ENCODE results near the gene OR6M1.

Gene OR6M1

GRCh38 chr11:123833095-123833494 lies 26.9 kb upstream of the OR6M1 start:
- Histone ChIP-seq H3K27ac (no peak overlapping the region), H3K79me2 (ENCODE audit: insufficient read depth, low read depth) (no peaks in the 10 kb centered on the region), H3K9ac (no peak overlapping the region), H3K4me2 (no peak overlapping the region), H3K27me3 (ENCODE audit: insufficient read depth, low read depth) (no peaks in the 10 kb centered on the region), H4K20me1 (ENCODE audit: insufficient read depth) (no peaks in the 10 kb centered on the region), H2AFZ (ENCODE audit: low read depth) (no peak overlapping the region), H3K36me3 (ENCODE audit: insufficient read depth) (no peaks in the 10 kb centered on the region), H3K4me3 (IDR thresholded peaks at IDR 0.05; ENCODE audit: insufficient read depth, low read depth, low read length) (no peak overlapping the region), H3K4me1 (ENCODE audit: low read depth, poor library complexity, severe bottlenecking) (no peaks in the 10 kb centered on the region)
- TF ChIP-seq, protein P1, sequence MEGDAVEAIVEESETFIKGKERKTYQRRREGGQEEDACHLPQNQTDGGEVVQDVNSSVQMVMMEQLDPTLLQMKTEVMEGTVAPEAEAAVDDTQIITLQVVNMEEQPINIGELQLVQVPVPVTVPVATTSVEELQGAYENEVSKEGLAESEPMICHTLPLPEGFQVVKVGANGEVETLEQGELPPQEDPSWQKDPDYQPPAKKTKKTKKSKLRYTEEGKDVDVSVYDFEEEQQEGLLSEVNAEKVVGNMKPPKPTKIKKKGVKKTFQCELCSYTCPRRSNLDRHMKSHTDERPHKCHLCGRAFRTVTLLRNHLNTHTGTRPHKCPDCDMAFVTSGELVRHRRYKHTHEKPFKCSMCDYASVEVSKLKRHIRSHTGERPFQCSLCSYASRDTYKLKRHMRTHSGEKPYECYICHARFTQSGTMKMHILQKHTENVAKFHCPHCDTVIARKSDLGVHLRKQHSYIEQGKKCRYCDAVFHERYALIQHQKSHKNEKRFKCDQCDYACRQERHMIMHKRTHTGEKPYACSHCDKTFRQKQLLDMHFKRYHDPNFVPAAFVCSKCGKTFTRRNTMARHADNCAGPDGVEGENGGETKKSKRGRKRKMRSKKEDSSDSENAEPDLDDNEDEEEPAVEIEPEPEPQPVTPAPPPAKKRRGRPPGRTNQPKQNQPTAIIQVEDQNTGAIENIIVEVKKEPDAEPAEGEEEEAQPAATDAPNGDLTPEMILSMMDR (conservative IDR thresholded peaks at IDR 0.05; ENCODE audit: low read depth, low read length): no peak

GRCh38 chr11:123829745-123830144 lies 23.6 kb upstream of the OR6M1 start:
- Histone ChIP-seq H3K4me3 (IDR thresholded peaks at IDR 0.05; ENCODE audit: insufficient read depth, low read depth, low read length) (no peak overlapping the region), H3K27ac (no peak overlapping the region), H3K79me2 (ENCODE audit: insufficient read depth, low read depth) (no peaks in the 10 kb centered on the region), H3K4me2 (no peak overlapping the region), H3K27me3 (ENCODE audit: insufficient read depth, low read depth) (no peaks in the 10 kb centered on the region), H3K4me1 (ENCODE audit: low read depth, poor library complexity, severe bottlenecking) (no peaks in the 10 kb centered on the region), H4K20me1 (ENCODE audit: insufficient read depth) (no peaks in the 10 kb centered on the region), H2AFZ (ENCODE audit: low read depth) (no peak overlapping the region), H3K9ac (no peak overlapping the region), H3K36me3 (ENCODE audit: insufficient read depth) (no peaks in the 10 kb centered on the region)
- TF ChIP-seq, protein P1 (conservative IDR thresholded peaks at IDR 0.05; ENCODE audit: low read depth, low read length): no peak

- Histone ChIP-seq H2AFZ (ENCODE audit: low read depth) (no peak overlapping the region), H3K9ac (no peak overlapping the region), H3K4me3 (IDR thresholded peaks at IDR 0.05; ENCODE audit: insufficient read depth, low read depth, low read length) (no peak overlapping the region), H3K4me2 (no peak overlapping the region), H3K79me2 (ENCODE audit: insufficient read depth, low read depth) (no peaks in the 10 kb centered on the region), H4K20me1 (ENCODE audit: insufficient read depth) (no peaks in the 10 kb centered on the region), H3K36me3 (ENCODE audit: insufficient read depth) (no peaks in the 10 kb centered on the region), H3K27ac (no peak overlapping the region), H3K27me3 (ENCODE audit: insufficient read depth, low read depth) (no peaks in the 10 kb centered on the region), H3K4me1 (ENCODE audit: low read depth, poor library complexity, severe bottlenecking) (no peaks in the 10 kb centered on the region)
- TF ChIP-seq, protein P1 (conservative IDR thresholded peaks at IDR 0.05; ENCODE audit: low read depth, low read length): no peak
These were observed 16.4 kb upstream of the OR6M1 start for GRCh38 chr11:123822599-123822998.

DNA sequence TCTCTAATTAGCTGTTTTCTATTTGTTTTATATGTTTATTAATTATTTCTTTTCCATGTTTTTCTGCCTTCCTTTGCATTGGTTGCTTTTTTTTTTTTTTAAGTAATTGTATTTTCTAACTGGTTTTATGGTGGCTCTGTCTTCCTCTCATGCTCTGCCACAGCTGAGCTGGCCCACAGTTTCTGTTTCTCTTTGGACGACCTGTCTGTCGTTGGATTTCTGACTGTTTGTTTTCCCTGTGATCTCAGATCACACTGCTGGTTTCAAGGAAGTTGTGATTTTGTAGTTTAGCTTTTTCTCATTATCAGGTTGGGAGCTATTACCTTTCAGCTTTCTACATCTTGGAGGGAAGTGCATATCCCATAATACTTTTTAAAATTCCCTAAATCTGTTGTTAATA lies 15.9 kb upstream of the OR6M1 start:
- TF ChIP-seq, protein P1 (conservative IDR thresholded peaks at IDR 0.05; ENCODE audit: low read depth, low read length): no peak
- H3K27ac ChIP-seq: no peak overlapping the region
- no peak overlapping the region for H2AFZ ChIP-seq (ENCODE audit: low read depth)
- no peaks in the 10 kb centered on the region for H4K20me1 ChIP-seq (ENCODE audit: insufficient read depth)
- no peak overlapping the region for H3K4me2 ChIP-seq
- H3K4me1 ChIP-seq (ENCODE audit: low read depth, poor library complexity, severe bottlenecking): no peaks in the 10 kb centered on the region
- H3K79me2 ChIP-seq (ENCODE audit: insufficient read depth, low read depth): no peaks in the 10 kb centered on the region
- no peaks in the 10 kb centered on the region for H3K27me3 ChIP-seq (ENCODE audit: insufficient read depth, low read depth)
- no peaks in the 10 kb centered on the region for H3K36me3 ChIP-seq (ENCODE audit: insufficient read depth)
- H3K4me3 ChIP-seq (IDR thresholded peaks at IDR 0.05; ENCODE audit: insufficient read depth, low read depth, low read length): no peak overlapping the region
- H3K9ac ChIP-seq: no peak overlapping the region

All from KMS-11 (cell line).